Astrocyte of the cerebellum (primary cell): ENCODE measurements around the gene MTERF4.

Experiments
- DNase-seq: peaks from one replicate; pipeline ENCODE4 v3.0.0-alpha.2; 2011; ENCODE audit warnings: low read depth
- H3K4me3 ChIP-seq: 2 replicates; pipeline ENCODE4 v1.5.1; 2011; ENCODE audit warnings: mild to moderate bottlenecking, low read depth, low read length, moderate library complexity
- in situ Hi-C: cut with HindIII; loops from 2 replicates; pipeline ENCODE4 v1.10.0; 2017; ENCODE audit warnings: low sequenced_read_pairs
- TF ChIP-seq, protein P1 (sequence below): IDR thresholded peaks from 2 replicates; pipeline ENCODE4 v1.5.1; 2012; ENCODE audit warnings: low read length, low read depth, moderate library complexity, mild to moderate bottlenecking; ENCODE audit errors: missing control alignments

The MTERF4 gene

GRCh38 chr2:241135737-241136136 lies 33.6 kb upstream of the MTERF4 start:
- in situ Hi-C loops: no loop called here
- H3K4me3 ChIP-seq: no peak overlapping the region
- TF ChIP-seq, protein P1, sequence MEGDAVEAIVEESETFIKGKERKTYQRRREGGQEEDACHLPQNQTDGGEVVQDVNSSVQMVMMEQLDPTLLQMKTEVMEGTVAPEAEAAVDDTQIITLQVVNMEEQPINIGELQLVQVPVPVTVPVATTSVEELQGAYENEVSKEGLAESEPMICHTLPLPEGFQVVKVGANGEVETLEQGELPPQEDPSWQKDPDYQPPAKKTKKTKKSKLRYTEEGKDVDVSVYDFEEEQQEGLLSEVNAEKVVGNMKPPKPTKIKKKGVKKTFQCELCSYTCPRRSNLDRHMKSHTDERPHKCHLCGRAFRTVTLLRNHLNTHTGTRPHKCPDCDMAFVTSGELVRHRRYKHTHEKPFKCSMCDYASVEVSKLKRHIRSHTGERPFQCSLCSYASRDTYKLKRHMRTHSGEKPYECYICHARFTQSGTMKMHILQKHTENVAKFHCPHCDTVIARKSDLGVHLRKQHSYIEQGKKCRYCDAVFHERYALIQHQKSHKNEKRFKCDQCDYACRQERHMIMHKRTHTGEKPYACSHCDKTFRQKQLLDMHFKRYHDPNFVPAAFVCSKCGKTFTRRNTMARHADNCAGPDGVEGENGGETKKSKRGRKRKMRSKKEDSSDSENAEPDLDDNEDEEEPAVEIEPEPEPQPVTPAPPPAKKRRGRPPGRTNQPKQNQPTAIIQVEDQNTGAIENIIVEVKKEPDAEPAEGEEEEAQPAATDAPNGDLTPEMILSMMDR: no peak
- no peak for DNase-seq

GRCh38 chr2:241134711-241135110 lies 32.6 kb upstream of the MTERF4 start:
- TF ChIP-seq, protein P1: no peak
- DNase-seq: no peak
- in situ Hi-C loops: no loop called here
- no peak overlapping the region for H3K4me3 ChIP-seq

- DNase-seq: no peak
- no peak overlapping the region for H3K4me3 ChIP-seq
- in situ Hi-C loops: no loop called here
- TF ChIP-seq, protein P1: no peak
Observed at GRCh38 chr2:241133436-241133820, 31.3 kb upstream of the MTERF4 start.

- in situ Hi-C loops: no loop called here
- TF ChIP-seq, protein P1: no peak
- H3K4me3 ChIP-seq: no peak overlapping the region
- DNase-seq: no peak
Observed at GRCh38 chr2:241132538-241133435, 30.7 kb upstream of the MTERF4 start.

DNA sequence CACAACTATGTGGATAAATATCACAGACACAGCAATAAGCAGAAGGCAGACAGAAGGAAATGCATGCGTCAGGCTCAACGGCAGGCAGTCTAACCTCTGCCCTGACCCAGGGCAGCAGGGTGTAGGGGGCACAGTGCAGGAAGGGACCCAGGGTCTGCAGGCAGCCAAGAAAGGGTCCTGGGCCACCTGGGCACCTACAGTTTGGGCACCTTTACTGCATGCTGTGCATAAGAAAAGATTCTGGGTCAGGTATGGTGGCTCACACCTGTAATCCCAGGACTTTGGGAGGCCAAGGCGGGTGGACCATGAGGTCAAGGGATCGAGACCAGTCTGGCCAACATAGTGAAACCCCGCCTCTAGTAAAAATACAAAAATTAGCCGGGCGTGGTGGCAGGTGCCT lies 29.4 kb upstream of the MTERF4 start:
- no peak for DNase-seq
- in situ Hi-C loops: no loop called here
- no peak overlapping the region for H3K4me3 ChIP-seq
- TF ChIP-seq, protein P1: no peak

DNA sequence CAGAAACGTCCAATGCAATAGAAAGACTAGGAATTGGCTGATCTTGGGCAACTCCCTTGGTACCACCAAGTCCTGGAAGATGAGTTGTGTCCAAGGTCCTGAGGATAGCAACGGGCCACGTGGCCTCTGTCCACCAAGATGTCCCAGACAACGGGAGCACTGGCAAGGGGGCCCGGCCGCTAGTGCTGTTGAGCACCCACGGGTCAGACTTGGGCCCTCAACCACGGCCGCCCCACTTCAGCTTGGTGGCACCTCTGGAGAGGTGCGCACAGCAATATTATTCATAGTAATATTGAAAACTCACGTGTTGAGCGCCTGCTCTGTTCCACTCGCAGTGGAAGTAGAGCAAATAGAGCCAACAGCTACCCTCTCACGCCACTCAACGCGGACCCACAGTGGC lies 28.2 kb upstream of the MTERF4 start:
- no peak overlapping the region for H3K4me3 ChIP-seq
- no peak for DNase-seq
- in situ Hi-C loops: no loop called here
- TF ChIP-seq, protein P1: no peak
